Measurements from ENCODE around the gene EDNRB.

Gene EDNRB

GRCh38 chr13:77904031-77904430 is 14.6 kb downstream of the EDNRB start:
- H4K5ac ChIP-seq (ENCODE audit: low read length) = no peak overlapping the region
- no peak overlapping the region for H4K8ac ChIP-seq (ENCODE audit: low read depth, low read length)
- no peaks in the 10 kb centered on the region for H3K4me1 ChIP-seq (ENCODE audit: control insufficient read depth, low read depth, low read length)
- H3K18ac ChIP-seq (ENCODE audit: low read length) = no peak overlapping the region
- no peak overlapping the region for H3K4ac ChIP-seq (ENCODE audit: low read depth, low read length)
- no peak overlapping the region for H3K27ac ChIP-seq (ENCODE audit: low read depth, low read length)
- no peak overlapping the region for H2BK5ac ChIP-seq (ENCODE audit: low read length)
- no peaks in the 10 kb centered on the region for H3K79me1 ChIP-seq (ENCODE audit: low read length)
- no peak overlapping the region for H3K9ac ChIP-seq (ENCODE audit: low read length)
- H3K4me2 ChIP-seq (ENCODE audit: low read length) = no peak overlapping the region
- H2BK15ac ChIP-seq (replicated peaks; ENCODE audit: low read depth) = no peak overlapping the region
- H2AK5ac ChIP-seq (ENCODE audit: low read length) = no peak overlapping the region
- H2BK120ac ChIP-seq (ENCODE audit: low read depth, low read length) = no peak overlapping the region
- no CpG with 5 or more reads among the region's 4 CpGs for WGBS (ENCODE audit: extremely low coverage, insufficient coverage, low lambda C conversion rate)
- H3K23ac ChIP-seq (ENCODE audit: low read length) = no peak overlapping the region
- no peaks in the 10 kb centered on the region for H3K27me3 ChIP-seq (ENCODE audit: insufficient read depth, low read length, poor library complexity)
- no peak overlapping the region for H3K4me3 ChIP-seq (ENCODE audit: low read length)
- H3K79me2 ChIP-seq (ENCODE audit: control insufficient read depth, insufficient read depth, low read length) = no peaks in the 10 kb centered on the region
- H3K56ac ChIP-seq (ENCODE audit: low read length) = no peak overlapping the region
- no peaks in the 10 kb centered on the region for H3K36me3 ChIP-seq (ENCODE audit: control insufficient read depth, insufficient read depth, low read length)
- no peak for DNase-seq

- Histone ChIP-seq H2BK120ac (ENCODE audit: low read depth, low read length) (no peak overlapping the region), H3K27ac (ENCODE audit: low read depth, low read length) (no peak overlapping the region), H3K4me2 (ENCODE audit: low read length) (no peak overlapping the region), H4K8ac (ENCODE audit: low read depth, low read length) (no peak overlapping the region), H3K27me3 (ENCODE audit: insufficient read depth, low read length, poor library complexity) (no peaks in the 10 kb centered on the region), H4K5ac (ENCODE audit: low read length) (no peak overlapping the region), H2BK5ac (ENCODE audit: low read length) (no peak overlapping the region), H3K4ac (ENCODE audit: low read depth, low read length) (no peak overlapping the region), H3K4me3 (ENCODE audit: low read length) (no peak overlapping the region), H3K23ac (ENCODE audit: low read length) (no peak overlapping the region), H3K9ac (ENCODE audit: low read length) (no peak overlapping the region), H2AK5ac (ENCODE audit: low read length) (no peak overlapping the region), H3K18ac (ENCODE audit: low read length) (no peak overlapping the region), H2BK15ac (replicated peaks; ENCODE audit: low read depth) (no peak overlapping the region), H3K36me3 (ENCODE audit: control insufficient read depth, insufficient read depth, low read length) (no peaks in the 10 kb centered on the region), H3K79me2 (ENCODE audit: control insufficient read depth, insufficient read depth, low read length) (no peaks in the 10 kb centered on the region), H3K79me1 (ENCODE audit: low read length) (no peaks in the 10 kb centered on the region), H3K4me1 (ENCODE audit: control insufficient read depth, low read depth, low read length) (no peaks in the 10 kb centered on the region), H3K56ac (ENCODE audit: low read length) (no peak overlapping the region)
- no peak for DNase-seq
- no CpG with 5 or more reads among the region's 1 CpG for WGBS (ENCODE audit: extremely low coverage, insufficient coverage, low lambda C conversion rate)
Observed at GRCh38 chr13:77903435-77903834, 15.2 kb downstream of the EDNRB start.

GRCh38 chr13:77902319-77902963 is 16.2 kb downstream of the EDNRB start:
- no peak overlapping the region for H2BK5ac ChIP-seq (ENCODE audit: low read length)
- H3K27ac ChIP-seq (ENCODE audit: low read depth, low read length) = no peak overlapping the region
- H4K5ac ChIP-seq (ENCODE audit: low read length) = no peak overlapping the region
- no peak overlapping the region for H3K56ac ChIP-seq (ENCODE audit: low read length)
- H3K9ac ChIP-seq (ENCODE audit: low read length) = no peak overlapping the region
- no peaks in the 10 kb centered on the region for H3K79me2 ChIP-seq (ENCODE audit: control insufficient read depth, insufficient read depth, low read length)
- no peak overlapping the region for H3K4ac ChIP-seq (ENCODE audit: low read depth, low read length)
- no peak for DNase-seq
- H2AK5ac ChIP-seq (ENCODE audit: low read length) = no peak overlapping the region
- H3K36me3 ChIP-seq (ENCODE audit: control insufficient read depth, insufficient read depth, low read length) = no peaks in the 10 kb centered on the region
- H4K8ac ChIP-seq (ENCODE audit: low read depth, low read length) = no peak overlapping the region
- H3K4me2 ChIP-seq (ENCODE audit: low read length) = no peak overlapping the region
- H3K4me3 ChIP-seq (ENCODE audit: low read length) = no peak overlapping the region
- no peaks in the 10 kb centered on the region for H3K79me1 ChIP-seq (ENCODE audit: low read length)
- no peaks in the 10 kb centered on the region for H3K4me1 ChIP-seq (ENCODE audit: control insufficient read depth, low read depth, low read length)
- no peak overlapping the region for H3K18ac ChIP-seq (ENCODE audit: low read length)
- H2BK120ac ChIP-seq (ENCODE audit: low read depth, low read length) = no peak overlapping the region
- H3K27me3 ChIP-seq (ENCODE audit: insufficient read depth, low read length, poor library complexity) = no peaks in the 10 kb centered on the region
- WGBS (ENCODE audit: extremely low coverage, insufficient coverage, low lambda C conversion rate) = no CpG with 5 or more reads among the region's 4 CpGs
- H2BK15ac ChIP-seq (replicated peaks; ENCODE audit: low read depth) = no peak overlapping the region
- H3K23ac ChIP-seq (ENCODE audit: low read length) = no peak overlapping the region

DNA sequence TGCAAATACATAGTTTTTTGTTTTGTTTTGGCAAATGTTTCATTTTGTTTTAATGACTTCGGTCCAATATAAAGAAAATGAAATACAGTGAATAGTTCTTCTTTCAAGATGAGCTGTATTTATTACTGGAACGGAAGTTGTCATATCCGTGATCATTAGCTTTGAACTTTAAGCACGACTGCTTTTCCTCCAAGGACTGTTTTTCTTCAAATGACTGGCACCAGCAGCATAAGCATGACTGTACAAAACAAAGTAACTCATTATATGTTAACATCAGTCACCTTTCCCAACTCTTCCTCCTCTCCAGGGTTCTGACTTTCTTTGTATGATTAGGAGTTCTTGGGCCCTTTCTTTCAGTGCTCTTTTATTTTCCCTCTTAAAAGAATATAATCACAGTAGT is 20.5 kb downstream of the EDNRB start:
- H3K4ac ChIP-seq (ENCODE audit: low read depth, low read length) = no peak overlapping the region
- WGBS (ENCODE audit: extremely low coverage, insufficient coverage, low lambda C conversion rate) = no CpG with 5 or more reads among the region's 4 CpGs
- no peaks in the 10 kb centered on the region for H3K27me3 ChIP-seq (ENCODE audit: insufficient read depth, low read length, poor library complexity)
- H3K4me2 ChIP-seq (ENCODE audit: low read length) = no peak overlapping the region
- no peak overlapping the region for H2AK5ac ChIP-seq (ENCODE audit: low read length)
- H3K23ac ChIP-seq (ENCODE audit: low read length) = no peak overlapping the region
- H3K79me1 ChIP-seq (ENCODE audit: low read length) = no peaks in the 10 kb centered on the region
- H3K4me3 ChIP-seq (ENCODE audit: low read length) = no peak overlapping the region
- no peak overlapping the region for H2BK5ac ChIP-seq (ENCODE audit: low read length)
- H3K18ac ChIP-seq (ENCODE audit: low read length) = no peak overlapping the region
- no peak overlapping the region for H3K27ac ChIP-seq (ENCODE audit: low read depth, low read length)
- no peak overlapping the region for H2BK120ac ChIP-seq (ENCODE audit: low read depth, low read length)
- no peaks in the 10 kb centered on the region for H3K4me1 ChIP-seq (ENCODE audit: control insufficient read depth, low read depth, low read length)
- DNase-seq = no peak
- H4K8ac ChIP-seq (ENCODE audit: low read depth, low read length) = no peak overlapping the region
- H4K5ac ChIP-seq (ENCODE audit: low read length) = no peak overlapping the region
- no peak overlapping the region for H3K9ac ChIP-seq (ENCODE audit: low read length)
- H3K36me3 ChIP-seq (ENCODE audit: control insufficient read depth, insufficient read depth, low read length) = no peaks in the 10 kb centered on the region
- H2BK15ac ChIP-seq (replicated peaks; ENCODE audit: low read depth) = no peak overlapping the region
- H3K56ac ChIP-seq (ENCODE audit: low read length) = no peak overlapping the region
- H3K79me2 ChIP-seq (ENCODE audit: control insufficient read depth, insufficient read depth, low read length) = no peaks in the 10 kb centered on the region

DNA sequence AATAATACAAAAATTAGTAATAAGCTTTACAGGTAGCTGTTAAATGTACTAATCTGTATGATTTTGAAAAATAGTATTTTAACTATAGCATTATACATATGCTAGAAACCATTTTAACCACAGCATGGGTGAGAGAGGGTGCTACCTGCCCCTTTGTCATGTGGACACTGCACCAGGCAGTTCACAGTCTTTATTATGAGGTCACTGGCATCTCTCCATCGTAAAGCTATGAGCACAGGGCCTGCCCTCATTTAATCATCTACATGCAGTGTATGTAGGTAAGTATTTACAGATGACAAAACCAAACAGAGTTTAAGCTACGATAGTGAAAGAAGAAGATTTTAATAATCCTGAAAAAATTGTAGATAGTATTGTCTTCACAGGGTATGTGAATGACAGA is 21.7 kb downstream of the EDNRB start:
- Histone ChIP-seq H4K8ac (ENCODE audit: low read depth, low read length) (no peak overlapping the region), H2BK120ac (ENCODE audit: low read depth, low read length) (no peak overlapping the region), H3K36me3 (ENCODE audit: control insufficient read depth, insufficient read depth, low read length) (no peaks in the 10 kb centered on the region), H2BK5ac (ENCODE audit: low read length) (no peak overlapping the region), H3K4ac (ENCODE audit: low read depth, low read length) (no peak overlapping the region), H3K79me1 (ENCODE audit: low read length) (no peaks in the 10 kb centered on the region), H4K5ac (ENCODE audit: low read length) (no peak overlapping the region), H3K56ac (ENCODE audit: low read length) (no peak overlapping the region), H3K23ac (ENCODE audit: low read length) (no peak overlapping the region), H3K9ac (ENCODE audit: low read length) (no peak overlapping the region), H3K4me3 (ENCODE audit: low read length) (no peak overlapping the region), H3K18ac (ENCODE audit: low read length) (no peak overlapping the region), H3K4me2 (ENCODE audit: low read length) (no peak overlapping the region), H3K79me2 (ENCODE audit: control insufficient read depth, insufficient read depth, low read length) (no peaks in the 10 kb centered on the region), H2BK15ac (replicated peaks; ENCODE audit: low read depth) (no peak overlapping the region), H3K27me3 (ENCODE audit: insufficient read depth, low read length, poor library complexity) (no peaks in the 10 kb centered on the region), H3K27ac (ENCODE audit: low read depth, low read length) (no peak overlapping the region), H2AK5ac (ENCODE audit: low read length) (no peak overlapping the region), H3K4me1 (ENCODE audit: control insufficient read depth, low read depth, low read length) (no peaks in the 10 kb centered on the region)
- DNase-seq = no peak
- WGBS (ENCODE audit: extremely low coverage, insufficient coverage, low lambda C conversion rate) = no CpG with 5 or more reads among the region's 2 CpGs

GRCh38 chr13:77896536-77896935 is 22.1 kb downstream of the EDNRB start:
- Histone ChIP-seq H3K79me2 (ENCODE audit: control insufficient read depth, insufficient read depth, low read length) (no peaks in the 10 kb centered on the region), H2AK5ac (ENCODE audit: low read length) (no peak overlapping the region), H4K8ac (ENCODE audit: low read depth, low read length) (no peak overlapping the region), H4K5ac (ENCODE audit: low read length) (no peak overlapping the region), H3K27ac (ENCODE audit: low read depth, low read length) (no peak overlapping the region), H3K36me3 (ENCODE audit: control insufficient read depth, insufficient read depth, low read length) (no peaks in the 10 kb centered on the region), H3K4me2 (ENCODE audit: low read length) (no peak overlapping the region), H3K27me3 (ENCODE audit: insufficient read depth, low read length, poor library complexity) (no peaks in the 10 kb centered on the region), H3K23ac (ENCODE audit: low read length) (no peak overlapping the region), H3K4me3 (ENCODE audit: low read length) (no peak overlapping the region), H2BK5ac (ENCODE audit: low read length) (no peak overlapping the region), H3K4ac (ENCODE audit: low read depth, low read length) (no peak overlapping the region), H2BK120ac (ENCODE audit: low read depth, low read length) (no peak overlapping the region), H3K9ac (ENCODE audit: low read length) (no peak overlapping the region), H2BK15ac (replicated peaks; ENCODE audit: low read depth) (no peak overlapping the region), H3K18ac (ENCODE audit: low read length) (no peak overlapping the region), H3K56ac (ENCODE audit: low read length) (no peak overlapping the region), H3K4me1 (ENCODE audit: control insufficient read depth, low read depth, low read length) (no peaks in the 10 kb centered on the region), H3K79me1 (ENCODE audit: low read length) (no peaks in the 10 kb centered on the region)
- DNase-seq = no peak
- no CpG with 5 or more reads among the region's 8 CpGs for WGBS (ENCODE audit: extremely low coverage, insufficient coverage, low lambda C conversion rate)

Measured in mesendoderm (in vitro differentiated cells).